Endodermal cell (in vitro differentiated cells): ENCODE results near the gene ERP44. TPM values are rescaled to one million over a fixed set of nuclear protein-coding genes. Genes with fewer than 3 reads are reported as not detected.
"Not testable (repeated sequence)": the region's sequence is repeated elsewhere in the genome, so short reads cannot be mapped to it uniquely, and the experiment has no call there.

ENCODE experiments used
- DNase-seq: peaks from one replicate; pipeline ENCODE4 v3.0.0-alpha.2; 2017
- H3K27ac ChIP-seq: 2 replicates; pipeline ENCODE4 v1.5.1; 2013; ENCODE audit warnings: mild to moderate bottlenecking, low read depth, low read length, moderate library complexity
- H3K27me3 ChIP-seq: 2 replicates; pipeline ENCODE4 v1.6.1; 2013; ENCODE audit warnings: mild to moderate bottlenecking, low read length, moderate library complexity; ENCODE audit not compliant: insufficient read depth, control insufficient read depth, poor library complexity, severe bottlenecking
- H3K36me3 ChIP-seq: 2 replicates; pipeline ENCODE4 v1.7.0; 2013; ENCODE audit warnings: mild to moderate bottlenecking, low read length, moderate library complexity; ENCODE audit not compliant: control insufficient read depth, insufficient read depth
- H3K4me1 ChIP-seq: one replicate; pipeline ENCODE4 v1.7.0; 2013; ENCODE audit warnings: low read length; ENCODE audit not compliant: control insufficient read depth, insufficient read depth
- H3K4me3 ChIP-seq: 2 replicates; pipeline ENCODE4 v1.5.1; 2013; ENCODE audit warnings: mild to moderate bottlenecking, low read length, moderate library complexity
- H3K9ac ChIP-seq: 2 replicates; pipeline ENCODE4 v1.6.1; 2013; ENCODE audit warnings: mild to moderate bottlenecking, low read length, moderate library complexity; ENCODE audit not compliant: poor library complexity, severe bottlenecking; ENCODE audit errors: extremely low read depth
- H3K9me3 ChIP-seq: 2 replicates; pipeline ENCODE4 v1.6.1; 2013; ENCODE audit warnings: mild to moderate bottlenecking, low read length, moderate library complexity; ENCODE audit not compliant: control insufficient read depth
- H3K27ac Mint-ChIP-seq: 2 replicates; pipeline ENCODE4 v1.8.0; 2020; ENCODE audit warnings: mixed read lengths
- H3K27me3 Mint-ChIP-seq: 2 replicates; pipeline ENCODE4 v1.8.0; 2021; ENCODE audit warnings: mild to moderate bottlenecking, mixed read lengths; ENCODE audit not compliant: insufficient read depth
- H3K36me3 Mint-ChIP-seq: 2 replicates; pipeline ENCODE4 v1.8.0; 2020; ENCODE audit warnings: low read depth, mixed read lengths
- H3K4me1 Mint-ChIP-seq: 2 replicates; pipeline ENCODE4 v1.8.0; 2020; ENCODE audit warnings: mixed read lengths
- H3K4me3 Mint-ChIP-seq: 2 replicates; pipeline ENCODE4 v1.8.0; 2020; ENCODE audit warnings: mild to moderate bottlenecking, moderate library complexity, mixed read lengths
- H3K9me3 Mint-ChIP-seq: 2 replicates; pipeline ENCODE4 v1.8.0; 2020; ENCODE audit warnings: mild to moderate bottlenecking, mixed read lengths
- WGBS, 2 experiments: methylation state at CpG; one replicate each; pipeline versions ENCODE4 v1.1.5 to v1.1.7; 2013; ENCODE audit warnings: missing lambda C conversion rate in 2 of 2, mixed read lengths in 1 of 2; ENCODE audit not compliant: insufficient coverage in 1 of 2, insufficient read length in 1 of 2; 5-methylcytosine and 5-hydroxymethylcytosine counted together
- total RNA-seq, 2 donors: library from RNA; stranded (reverse); fragmentation: NEBNext Ultra II Directional in 1 of 2; extraction: Animal tissue kit (Norgen Biotek cat#: 25700) in 1 of 2; gene quantifications; 2 replicates in 1 of 2; 3 replicates in 1 of 2; pipeline ENCODE4 v1.2.1, GENCODE V29; 2021
- TF ChIP-seq, protein P1 (sequence below): fragments of 200-600 bp; sonication (generic); conservative IDR thresholded peaks from 2 replicates; pipeline ENCODE4 v1.5.0; 2021; ENCODE audit warnings: antibody characterized with exemption, mild to moderate bottlenecking

ERP44 gene
- total RNA-seq, 2 donors from 2014 or later = 22.4 to 23.4 TPM

DNA sequence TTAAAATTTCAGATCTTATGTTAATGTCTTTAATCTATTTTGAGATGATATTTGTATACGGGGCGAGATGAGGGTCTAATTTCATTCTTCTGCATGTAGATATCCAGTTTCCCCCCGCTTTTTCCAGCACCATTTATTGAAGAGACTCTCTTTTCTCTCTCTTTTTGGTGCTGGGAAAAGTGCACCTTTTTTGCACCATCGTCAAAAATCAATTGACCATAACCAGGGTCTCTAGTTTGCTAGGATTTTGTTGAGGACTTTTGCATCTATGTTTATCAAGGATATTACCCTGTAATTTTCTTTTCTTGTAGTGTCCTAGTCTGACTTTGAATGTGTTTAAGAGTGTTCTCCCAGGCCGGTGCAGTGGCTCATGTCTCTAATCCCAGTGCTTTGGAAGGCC lies 99.0 kb downstream of the ERP44 start:
- H3K9me3 ChIP-seq = peaks cover 30% of the 10 kb centered on the region
- no peak overlapping the region for H3K27ac ChIP-seq
- no peaks in the 10 kb centered on the region for H3K27me3 ChIP-seq
- Mint-ChIP-seq H3K4me1 (peaks cover 19% of the 10 kb centered on the region), H3K9me3 (peaks cover 23% of the 10 kb centered on the region), H3K27me3 (no peaks in the 10 kb centered on the region), H3K4me3 (no peak overlapping the region), H3K36me3 (peaks cover 72% of the 10 kb centered on the region), H3K27ac (no peak overlapping the region)
- 95 to 100% methylated on average over 1 to 5 of the region's 5 CpGs for WGBS, 2 experiments
- no peak overlapping the region for H3K4me3 ChIP-seq
- no peak overlapping the region for H3K9ac ChIP-seq
- TF ChIP-seq, protein P1, sequence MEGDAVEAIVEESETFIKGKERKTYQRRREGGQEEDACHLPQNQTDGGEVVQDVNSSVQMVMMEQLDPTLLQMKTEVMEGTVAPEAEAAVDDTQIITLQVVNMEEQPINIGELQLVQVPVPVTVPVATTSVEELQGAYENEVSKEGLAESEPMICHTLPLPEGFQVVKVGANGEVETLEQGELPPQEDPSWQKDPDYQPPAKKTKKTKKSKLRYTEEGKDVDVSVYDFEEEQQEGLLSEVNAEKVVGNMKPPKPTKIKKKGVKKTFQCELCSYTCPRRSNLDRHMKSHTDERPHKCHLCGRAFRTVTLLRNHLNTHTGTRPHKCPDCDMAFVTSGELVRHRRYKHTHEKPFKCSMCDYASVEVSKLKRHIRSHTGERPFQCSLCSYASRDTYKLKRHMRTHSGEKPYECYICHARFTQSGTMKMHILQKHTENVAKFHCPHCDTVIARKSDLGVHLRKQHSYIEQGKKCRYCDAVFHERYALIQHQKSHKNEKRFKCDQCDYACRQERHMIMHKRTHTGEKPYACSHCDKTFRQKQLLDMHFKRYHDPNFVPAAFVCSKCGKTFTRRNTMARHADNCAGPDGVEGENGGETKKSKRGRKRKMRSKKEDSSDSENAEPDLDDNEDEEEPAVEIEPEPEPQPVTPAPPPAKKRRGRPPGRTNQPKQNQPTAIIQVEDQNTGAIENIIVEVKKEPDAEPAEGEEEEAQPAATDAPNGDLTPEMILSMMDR = no peak
- DNase-seq = no peak
- peaks cover 27% of the 10 kb centered on the region for H3K36me3 ChIP-seq
- H3K4me1 ChIP-seq = no peaks in the 10 kb centered on the region

DNA sequence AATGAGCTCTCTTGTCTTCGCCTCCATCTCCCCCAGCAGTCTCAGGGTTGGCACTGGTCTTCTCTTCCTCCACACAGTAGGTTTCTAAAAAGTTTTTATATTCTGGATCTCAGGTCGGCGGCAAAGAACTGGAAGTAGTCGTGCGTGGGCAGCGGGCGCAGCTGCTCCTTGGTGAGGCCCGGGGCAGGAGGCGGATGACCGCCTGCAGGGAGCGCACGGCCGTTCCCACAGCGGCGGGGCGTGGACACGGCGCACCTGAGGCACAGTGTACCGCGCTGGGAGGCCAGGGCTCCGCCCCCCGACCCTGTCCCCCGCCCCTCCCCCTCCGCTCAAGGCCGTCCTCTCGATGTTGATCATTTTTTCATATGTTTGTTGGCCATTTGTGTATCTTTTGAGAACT lies 99.9 kb downstream of the ERP44 start:
- no peaks in the 10 kb centered on the region for H3K27me3 Mint-ChIP-seq
- 98 to 100% methylated on average over 1 to 21 of the region's 26 CpGs for WGBS, 2 experiments
- H3K27me3 ChIP-seq = no peaks in the 10 kb centered on the region
- H3K9ac ChIP-seq = no peak overlapping the region
- no peak overlapping the region for H3K4me3 Mint-ChIP-seq
- H3K27ac ChIP-seq = no peak overlapping the region
- H3K36me3 ChIP-seq = peaks cover 24% of the 10 kb centered on the region
- H3K9me3 ChIP-seq = peaks cover 39% of the 10 kb centered on the region
- peaks cover 19% of the 10 kb centered on the region for H3K4me1 Mint-ChIP-seq
- H3K4me3 ChIP-seq = no peak overlapping the region
- TF ChIP-seq, protein P1 = no peak
- peaks cover 32% of the 10 kb centered on the region for H3K9me3 Mint-ChIP-seq
- H3K27ac Mint-ChIP-seq = no peak overlapping the region
- H3K36me3 Mint-ChIP-seq = peaks cover 76% of the 10 kb centered on the region
- no peak for DNase-seq
- H3K4me1 ChIP-seq = no peaks in the 10 kb centered on the region

DNA sequence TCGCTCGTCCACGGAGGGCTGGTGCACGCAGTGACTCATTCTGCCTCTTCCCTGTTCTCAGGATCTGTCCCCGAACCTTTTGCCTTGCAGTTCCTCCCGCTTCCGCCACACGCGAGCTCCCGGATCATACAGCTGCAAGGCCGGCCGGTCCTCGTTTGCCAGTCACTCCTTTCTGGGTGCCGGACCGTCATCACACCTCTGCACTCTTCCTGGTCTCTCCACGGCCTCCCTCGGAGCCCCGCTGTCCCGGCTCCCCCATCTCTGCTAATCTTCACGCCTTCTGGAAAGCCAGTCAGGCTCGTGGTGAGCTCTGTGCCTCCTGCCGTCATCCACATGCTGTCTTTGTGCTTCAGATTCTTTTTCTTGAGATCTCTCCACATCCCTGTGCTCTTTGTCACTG lies 100.5 kb downstream of the ERP44 start:
- peak; percentile 79 for DNase-seq
- WGBS, 2 experiments = 86 to 88% methylated on average over 20 to 22 of the region's 22 CpGs
- Histone ChIP-seq H3K27ac (no peak overlapping the region), H3K27me3 (no peaks in the 10 kb centered on the region), H3K9ac (no peak overlapping the region), H3K4me3 (no peak overlapping the region), H3K4me1 (no peaks in the 10 kb centered on the region), H3K36me3 (peaks cover 18% of the 10 kb centered on the region), H3K9me3 (peaks cover 36% of the 10 kb centered on the region)
- Mint-ChIP-seq H3K36me3 (peaks cover 74% of the 10 kb centered on the region), H3K27me3 (no peaks in the 10 kb centered on the region), H3K9me3 (peaks cover 36% of the 10 kb centered on the region), H3K4me1 (peaks cover 19% of the 10 kb centered on the region), H3K27ac (peak overlapping the region; percentile 1), H3K4me3 (no peak overlapping the region)
- TF ChIP-seq, protein P1 = no peak

DNA sequence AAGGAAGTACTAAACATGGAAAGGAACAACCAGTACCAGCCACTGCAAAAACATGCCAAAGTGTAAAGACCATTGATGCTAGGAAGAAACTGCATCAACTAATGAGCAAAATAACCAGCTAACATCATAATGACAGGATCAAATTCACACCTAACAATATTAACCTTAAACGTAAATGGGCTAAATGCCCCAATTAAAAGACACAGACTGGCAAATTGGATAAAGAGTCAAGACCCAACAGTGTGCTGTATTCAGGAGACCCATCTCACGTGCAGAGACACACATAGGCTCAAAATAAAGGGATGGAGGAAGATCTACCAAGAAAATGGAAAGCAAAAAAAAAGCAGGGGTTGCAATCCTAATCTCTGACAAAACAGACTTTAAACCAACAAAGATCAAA lies 108.3 kb downstream of the ERP44 start:
- not testable (repeated sequence) for H3K4me3 ChIP-seq, H3K9ac ChIP-seq, H3K27ac ChIP-seq, H3K4me1 Mint-ChIP-seq, H3K27ac Mint-ChIP-seq, H3K27me3 Mint-ChIP-seq, DNase-seq, H3K4me3 Mint-ChIP-seq, H3K27me3 ChIP-seq, H3K4me1 ChIP-seq
- peaks cover 39% of the 10 kb centered on the region for H3K9me3 ChIP-seq
- Mint-ChIP-seq H3K36me3 (peaks cover 67% of the 10 kb centered on the region), H3K9me3 (peaks cover 63% of the 10 kb centered on the region)
- 94% methylated on average over 2 of the region's 2 CpGs; no CpG with 5 or more reads in 1 of the 2 experiments for WGBS, 2 experiments
- peaks cover 12% of the 10 kb centered on the region for H3K36me3 ChIP-seq
